Measurements from ENCODE around the gene MAML2. TPM values are rescaled to one million over a fixed set of nuclear protein-coding genes. Genes with fewer than 3 reads are reported as not detected.

Gene MAML2
- total and polyA plus RNA-seq, 9 of the 15 experiments (the other 6 are each of a cell fraction or from before 2014, with no cell fraction given), result 0.79 to 6.8 (median 4.8) TPM

DNA sequence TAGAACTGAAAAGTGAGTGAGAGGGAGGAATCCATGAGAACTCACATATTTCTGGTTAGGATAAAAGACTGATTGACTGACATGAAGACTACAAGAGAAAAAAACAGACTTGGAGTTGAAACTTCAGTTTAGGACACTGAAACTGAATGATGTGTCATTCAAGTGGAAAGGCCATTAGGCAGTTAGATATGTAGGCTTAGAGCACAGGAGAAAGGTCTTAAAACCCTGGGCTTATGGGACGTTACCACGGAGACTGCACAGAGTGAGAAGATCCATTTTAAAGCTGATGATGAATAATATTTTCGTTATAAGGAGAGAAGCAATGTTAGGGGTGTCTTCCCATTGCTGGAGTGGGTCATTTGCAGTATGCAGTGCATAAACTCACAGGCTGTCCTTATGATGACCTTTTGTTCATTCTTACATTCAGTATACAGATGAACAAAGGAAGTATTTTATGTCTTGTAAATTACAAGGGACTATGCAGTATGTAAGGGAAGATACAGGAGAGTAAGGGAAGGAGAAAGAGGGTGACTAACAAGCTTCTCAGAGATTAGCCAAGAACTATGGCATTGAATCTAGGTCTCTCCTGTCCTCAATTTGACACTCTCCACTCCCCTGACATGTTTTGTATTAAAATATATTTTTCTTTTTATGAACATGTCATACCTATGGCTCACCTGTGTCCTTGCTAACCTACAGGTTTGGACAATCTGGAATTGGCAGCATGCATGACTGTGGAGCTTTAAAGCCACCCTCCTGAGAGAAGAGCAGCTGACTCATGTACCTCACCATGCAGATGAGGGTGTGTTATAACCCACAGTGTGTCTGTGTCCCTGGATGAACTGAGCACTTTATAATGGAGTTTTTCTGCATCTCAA is 63.7 kb downstream of the MAML2 start (continued):
- TF ChIP-seq MBD1 (CRISPR knock-in tag; IDR thresholded peaks at IDR 0.05) (no peak), U2AF2 (optimal IDR thresholded peaks at IDR 0.05; ENCODE audit: low read depth, low read length) (no peak), DDX20 (tag; IDR thresholded peaks at IDR 0.05; ENCODE audit: low read depth) (no peak), HSF4 (CRISPR knock-in tag; IDR thresholded peaks at IDR 0.05; ENCODE audit: borderline replicate concordance) (no peak), ARHGAP35 (IDR thresholded peaks at IDR 0.05; ENCODE audit: partially characterized antibody) (no peak), PYGO2 (tag; IDR thresholded peaks at IDR 0.05) (no peak), SMARCE1 (IDR thresholded peaks at IDR 0.05) (peak; percentile 51), RCOR1 (IDR thresholded peaks at IDR 0.05; ENCODE audit: borderline replicate concordance in 1 of 2, low read depth in 2 of 2, low read length in 2 of 2) (peak in 1 of 2 experiments; percentile 10; a peak in 1 of 4 replicates), EZH2 (IDR thresholded peaks at IDR 0.05; ENCODE audit: borderline replicate concordance, low read depth, low read length) (no peak), NFIC (IDR thresholded peaks at IDR 0.05) (no peak), NR2F6 (CRISPR knock-in tag; IDR thresholded peaks at IDR 0.05) (no peak), ZNF23 (CRISPR knock-in tag; IDR thresholded peaks at IDR 0.05) (no peak), ZC3H4 (CRISPR knock-in tag; IDR thresholded peaks at IDR 0.05; ENCODE audit: borderline replicate concordance) (no peak), HNRNPUL1 (IDR thresholded peaks at IDR 0.05; ENCODE audit: low read length) (no peak), ZNF124 (CRISPR knock-in tag; IDR thresholded peaks at IDR 0.05) (no peak), ZNF12 (CRISPR knock-in tag; IDR thresholded peaks at IDR 0.05) (no peak), HDAC1 (IDR thresholded peaks at IDR 0.05) (no peak), RFX1 (IDR thresholded peaks at IDR 0.05) (peak; percentile 50)
- TF ChIP-seq, protein P1, sequence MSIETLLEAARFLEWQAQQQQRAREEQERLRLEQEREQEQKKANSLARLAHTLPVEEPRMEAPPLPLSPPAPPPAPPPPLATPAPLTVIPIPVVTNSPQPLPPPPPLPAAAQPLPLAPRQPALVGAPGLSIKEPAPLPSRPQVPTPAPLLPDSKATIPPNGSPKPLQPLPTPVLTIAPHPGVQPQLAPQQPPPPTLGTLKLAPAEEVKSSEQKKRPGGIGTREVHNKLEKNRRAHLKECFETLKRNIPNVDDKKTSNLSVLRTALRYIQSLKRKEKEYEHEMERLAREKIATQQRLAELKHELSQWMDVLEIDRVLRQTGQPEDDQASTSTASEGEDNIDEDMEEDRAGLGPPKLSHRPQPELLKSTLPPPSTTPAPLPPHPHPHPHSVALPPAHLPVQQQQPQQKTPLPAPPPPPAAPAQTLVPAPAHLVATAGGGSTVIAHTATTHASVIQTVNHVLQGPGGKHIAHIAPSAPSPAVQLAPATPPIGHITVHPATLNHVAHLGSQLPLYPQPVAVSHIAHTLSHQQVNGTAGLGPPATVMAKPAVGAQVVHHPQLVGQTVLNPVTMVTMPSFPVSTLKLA (conservative IDR thresholded peaks at IDR 0.05), result peak; percentile 40 to 48; a peak in 1 of 4 replicates
- TF ChIP-seq, protein P2, sequence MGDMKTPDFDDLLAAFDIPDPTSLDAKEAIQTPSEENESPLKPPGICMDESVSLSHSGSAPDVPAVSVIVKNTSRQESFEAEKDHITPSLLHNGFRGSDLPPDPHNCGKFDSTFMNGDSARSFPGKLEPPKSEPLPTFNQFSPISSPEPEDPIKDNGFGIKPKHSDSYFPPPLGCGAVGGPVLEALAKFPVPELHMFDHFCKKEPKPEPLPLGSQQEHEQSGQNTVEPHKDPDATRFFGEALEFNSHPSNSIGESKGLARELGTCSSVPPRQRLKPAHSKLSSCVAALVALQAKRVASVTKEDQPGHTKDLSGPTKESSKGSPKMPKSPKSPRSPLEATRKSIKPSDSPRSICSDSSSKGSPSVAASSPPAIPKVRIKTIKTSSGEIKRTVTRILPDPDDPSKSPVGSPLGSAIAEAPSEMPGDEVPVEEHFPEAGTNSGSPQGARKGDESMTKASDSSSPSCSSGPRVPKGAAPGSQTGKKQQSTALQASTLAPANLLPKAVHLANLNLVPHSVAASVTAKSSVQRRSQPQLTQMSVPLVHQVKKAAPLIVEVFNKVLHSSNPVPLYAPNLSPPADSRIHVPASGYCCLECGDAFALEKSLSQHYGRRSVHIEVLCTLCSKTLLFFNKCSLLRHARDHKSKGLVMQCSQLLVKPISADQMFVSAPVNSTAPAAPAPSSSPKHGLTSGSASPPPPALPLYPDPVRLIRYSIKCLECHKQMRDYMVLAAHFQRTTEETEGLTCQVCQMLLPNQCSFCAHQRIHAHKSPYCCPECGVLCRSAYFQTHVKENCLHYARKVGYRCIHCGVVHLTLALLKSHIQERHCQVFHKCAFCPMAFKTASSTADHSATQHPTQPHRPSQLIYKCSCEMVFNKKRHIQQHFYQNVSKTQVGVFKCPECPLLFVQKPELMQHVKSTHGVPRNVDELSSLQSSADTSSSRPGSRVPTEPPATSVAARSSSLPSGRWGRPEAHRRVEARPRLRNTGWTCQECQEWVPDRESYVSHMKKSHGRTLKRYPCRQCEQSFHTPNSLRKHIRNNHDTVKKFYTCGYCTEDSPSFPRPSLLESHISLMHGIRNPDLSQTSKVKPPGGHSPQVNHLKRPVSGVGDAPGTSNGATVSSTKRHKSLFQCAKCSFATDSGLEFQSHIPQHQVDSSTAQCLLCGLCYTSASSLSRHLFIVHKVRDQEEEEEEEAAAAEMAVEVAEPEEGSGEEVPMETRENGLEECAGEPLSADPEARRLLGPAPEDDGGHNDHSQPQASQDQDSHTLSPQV (IDR thresholded peaks at IDR 0.05), result peak; percentile 69

Measured in K562 (cell line).